ENCODE data around the gene CEP20.

Gene CEP20

GRCh38 chr16:15835136-15835878, 53.1 kb downstream of the CEP20 start:
- Histone ChIP-seq H3K36me3 (no peaks in the 10 kb centered on the region), H4K20me1 (no peaks in the 10 kb centered on the region), H3K9ac (no peak overlapping the region), H3K27me3 (no peaks in the 10 kb centered on the region), H3K27ac (no peak overlapping the region), H3K4me1 (peaks cover 26 to 52% (median 43%) of the 10 kb centered on the region in 10 experiments), H3K9me3 (replicated peaks in 1 of 11) (no peaks in the 10 kb centered on the region), H3K4me3 (no peak overlapping the region), H3K4me2 (peak overlapping the region; percentile 0 to 64 (median 37); a peak in 19 of 22 replicates)
- no peak for TF ChIP-seq Cebpa-rat (IDR thresholded peaks at IDR 0.05)

GRCh38 chr16:15834502-15834901, 53.9 kb downstream of the CEP20 start:
- Histone ChIP-seq H4K20me1 (no peaks in the 10 kb centered on the region), H3K36me3 (no peaks in the 10 kb centered on the region), H3K4me3 (no peak overlapping the region), H3K4me2 (peak overlapping the region in 7 of 11 experiments; percentile 37 to 64 (median 53); a peak in 14 of 22 replicates), H3K4me1 (peaks cover 26 to 56% (median 46%) of the 10 kb centered on the region in 10 experiments), H3K27ac (no peak overlapping the region), H3K9ac (no peak overlapping the region), H3K27me3 (no peaks in the 10 kb centered on the region), H3K9me3 (replicated peaks in 1 of 11) (no peaks in the 10 kb centered on the region)
- TF ChIP-seq Cebpa-rat (IDR thresholded peaks at IDR 0.05), result no peak

- Histone ChIP-seq H3K27me3 (no peaks in the 10 kb centered on the region), H3K9ac (no peak overlapping the region), H3K9me3 (replicated peaks in 1 of 11) (no peaks in the 10 kb centered on the region), H3K36me3 (no peaks in the 10 kb centered on the region), H3K4me3 (no peak overlapping the region), H4K20me1 (no peaks in the 10 kb centered on the region), H3K4me2 (peak overlapping the region in 9 of 11 experiments; percentile 0 to 64 (median 42); a peak in 14 of 22 replicates), H3K4me1 (peaks cover 26 to 64% (median 50%) of the 10 kb centered on the region in 10 experiments), H3K27ac (no peak overlapping the region)
- TF ChIP-seq Cebpa-rat (IDR thresholded peaks at IDR 0.05), result no peak
These were observed 54.9 kb downstream of the CEP20 start for GRCh38 chr16:15833541-15833940.

GRCh38 chr16:15832241-15832640, 56.2 kb downstream of the CEP20 start:
- Histone ChIP-seq H3K9ac (no peak overlapping the region), H3K27me3 (no peaks in the 10 kb centered on the region), H3K4me2 (peak overlapping the region in 9 of 11 experiments; percentile 1 to 64 (median 39); a peak in 7 of 22 replicates), H3K4me1 (peaks cover 26 to 64% (median 50%) of the 10 kb centered on the region in 10 experiments), H3K9me3 (replicated peaks in 1 of 11) (no peaks in the 10 kb centered on the region), H3K4me3 (no peak overlapping the region), H3K27ac (no peak overlapping the region), H4K20me1 (no peaks in the 10 kb centered on the region; a peak in 1 of 22 replicates), H3K36me3 (no peaks in the 10 kb centered on the region)
- TF ChIP-seq Cebpa-rat (IDR thresholded peaks at IDR 0.05), result no peak

GRCh38 chr16:15830832-15831451, 57.5 kb downstream of the CEP20 start:
- no peaks in the 10 kb centered on the region for H3K27me3 ChIP-seq
- H3K36me3 ChIP-seq, result no peaks in the 10 kb centered on the region
- H3K4me2 ChIP-seq, result peak overlapping the region in 6 of 11 experiments; percentile 4 to 64 (median 54); a peak in 9 of 22 replicates
- no peak for TF ChIP-seq Cebpa-rat (IDR thresholded peaks at IDR 0.05)
- peaks cover 25 to 62% (median 47%) of the 10 kb centered on the region in 10 experiments for H3K4me1 ChIP-seq
- no peak overlapping the region for H3K9ac ChIP-seq
- H3K27ac ChIP-seq, result 0 out of 22 replicates have a peak overlapping the region, but pooled peaks of 1 of the 11 experiments have one; percentile 1
- no peaks in the 10 kb centered on the region; a peak in 1 of 22 replicates for H4K20me1 ChIP-seq
- no peak overlapping the region for H3K4me3 ChIP-seq
- no peaks in the 10 kb centered on the region for H3K9me3 ChIP-seq (replicated peaks in 1 of 11)

- Histone ChIP-seq H3K27me3 (no peaks in the 10 kb centered on the region), H3K4me3 (no peak overlapping the region), H4K20me1 (no peaks in the 10 kb centered on the region; a peak in 1 of 22 replicates), H3K4me1 (peaks cover 12 to 47% (median 33%) of the 10 kb centered on the region in 10 experiments), H3K4me2 (peak overlapping the region in 4 of 11 experiments; percentile 15 to 59 (median 36); a peak in 6 of 22 replicates), H3K36me3 (no peaks in the 10 kb centered on the region), H3K9me3 (replicated peaks in 1 of 11) (no peaks in the 10 kb centered on the region), H3K27ac (no peak overlapping the region), H3K9ac (no peak overlapping the region)
- TF ChIP-seq Cebpa-rat (IDR thresholded peaks at IDR 0.05), result no peak
These were observed 58.9 kb downstream of the CEP20 start for GRCh38 chr16:15829460-15829859.

- peaks cover 7 to 32% (median 21%) of the 10 kb centered on the region in 10 experiments; a peak in 18 of 20 replicates for H3K4me1 ChIP-seq
- no peak overlapping the region for H3K4me3 ChIP-seq
- H3K36me3 ChIP-seq, result no peaks in the 10 kb centered on the region
- no peak overlapping the region for H3K4me2 ChIP-seq
- H3K27ac ChIP-seq, result no peak overlapping the region
- TF ChIP-seq Cebpa-rat (IDR thresholded peaks at IDR 0.05), result no peak
- H3K9me3 ChIP-seq (replicated peaks in 1 of 11), result no peaks in the 10 kb centered on the region
- no peak overlapping the region for H3K9ac ChIP-seq
- no peaks in the 10 kb centered on the region for H3K27me3 ChIP-seq
- H4K20me1 ChIP-seq, result no peaks in the 10 kb centered on the region; a peak in 1 of 22 replicates
These were observed 60.6 kb downstream of the CEP20 start for GRCh38 chr16:15827709-15828343.

- H3K36me3 ChIP-seq, result no peaks in the 10 kb centered on the region
- H4K20me1 ChIP-seq, result no peaks in the 10 kb centered on the region; a peak in 1 of 22 replicates
- H3K27ac ChIP-seq, result no peak overlapping the region
- H3K9ac ChIP-seq, result no peak overlapping the region
- H3K4me2 ChIP-seq, result no peak overlapping the region
- H3K27me3 ChIP-seq, result no peaks in the 10 kb centered on the region
- TF ChIP-seq Cebpa-rat (IDR thresholded peaks at IDR 0.05), result no peak
- H3K9me3 ChIP-seq (replicated peaks in 1 of 11), result no peaks in the 10 kb centered on the region
- H3K4me3 ChIP-seq, result no peak overlapping the region
- peaks cover 7 to 31% (median 20%) of the 10 kb centered on the region in 10 experiments; a peak in 18 of 20 replicates for H3K4me1 ChIP-seq
These were observed 61.1 kb downstream of the CEP20 start for GRCh38 chr16:15827299-15827698.

GRCh38 chr16:15825750-15826305, 62.6 kb downstream of the CEP20 start:
- H3K4me2 ChIP-seq, result no peak overlapping the region
- no peak for TF ChIP-seq Cebpa-rat (IDR thresholded peaks at IDR 0.05)
- no peaks in the 10 kb centered on the region for H3K9me3 ChIP-seq (replicated peaks in 1 of 11)
- no peak overlapping the region for H3K27ac ChIP-seq
- H3K4me1 ChIP-seq, result peaks cover 4 to 18% (median 14%) of the 10 kb centered on the region in 10 experiments
- no peaks in the 10 kb centered on the region; a peak in 1 of 22 replicates for H4K20me1 ChIP-seq
- no peaks in the 10 kb centered on the region for H3K36me3 ChIP-seq
- H3K9ac ChIP-seq, result no peak overlapping the region
- no peaks in the 10 kb centered on the region for H3K27me3 ChIP-seq
- no peak overlapping the region for H3K4me3 ChIP-seq
